ENCODE data around the gene LSM4.
"Not testable (repeated sequence)": the region's sequence is repeated elsewhere in the genome, so short reads cannot be mapped to it uniquely, and the experiment has no call there.

The LSM4 gene

DNA sequence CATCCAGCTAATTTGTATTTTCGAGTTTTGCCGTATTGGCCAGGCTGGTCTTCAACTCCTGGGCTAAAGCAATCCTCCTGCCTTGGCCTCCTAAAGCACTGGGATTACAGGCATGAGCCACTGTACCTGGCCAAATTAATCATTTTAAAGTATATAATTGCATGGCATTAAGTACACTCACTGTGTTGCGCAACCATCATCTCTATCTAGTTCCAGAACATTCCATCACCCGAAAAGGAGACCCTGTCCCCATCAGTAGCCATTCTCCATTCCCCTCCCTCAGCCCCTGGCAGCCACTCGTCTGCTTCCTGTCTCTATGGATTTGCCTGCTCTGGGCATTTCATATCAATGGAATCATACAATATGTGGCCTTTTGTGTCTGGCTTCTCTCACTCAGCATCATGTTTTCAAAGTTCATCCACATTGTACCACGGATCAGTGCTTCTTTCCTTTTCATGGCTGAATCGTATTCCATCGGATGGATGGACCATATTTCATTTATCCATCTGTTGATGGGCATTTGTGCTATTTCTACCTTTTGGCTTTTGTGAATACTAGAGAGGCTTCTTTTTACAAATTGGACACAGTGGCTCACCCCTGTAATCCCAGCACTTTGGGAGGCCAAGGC, 30.6 kb upstream of the LSM4 start:
- Histone ChIP-seq H3K9me3 (ENCODE audit: control insufficient read depth, low read depth, low read length) (no peaks in the 10 kb centered on the region), H3K4me3 (ENCODE audit: low read length) (no peak overlapping the region), H3K4me1 (ENCODE audit: control insufficient read depth, low read depth, low read length) (no peaks in the 10 kb centered on the region), H3K27ac (ENCODE audit: low read length) (no peak overlapping the region), H3K36me3 (ENCODE audit: control insufficient read depth, low read depth, low read length) (peaks cover 13% of the 10 kb centered on the region), H3K27me3 (ENCODE audit: control insufficient read depth, insufficient read depth, low read length) (no peaks in the 10 kb centered on the region), H3K9ac (ENCODE audit: low read length) (no peak overlapping the region)

DNA sequence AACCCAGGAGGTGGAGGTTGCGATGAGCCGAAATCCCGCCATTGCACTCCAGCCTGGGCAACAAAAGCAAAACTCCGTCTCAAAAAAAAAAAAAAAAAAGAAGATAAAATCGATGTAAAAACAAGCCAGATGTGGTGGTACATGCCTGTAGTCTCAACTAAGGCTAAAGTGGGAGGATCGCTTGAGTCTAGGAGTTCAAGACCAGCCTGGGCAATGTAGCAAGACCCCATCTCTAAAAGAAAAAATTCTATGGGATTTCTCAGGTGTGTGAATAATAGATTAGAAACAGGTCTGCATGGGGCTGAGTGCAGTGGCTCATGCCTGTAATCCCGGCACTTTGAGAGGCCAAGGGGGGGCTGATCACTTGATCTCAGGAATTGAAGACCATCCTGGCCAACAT, 28.7 kb upstream of the LSM4 start:
- no peaks in the 10 kb centered on the region for H3K9me3 ChIP-seq (ENCODE audit: control insufficient read depth, low read depth, low read length)
- no peak overlapping the region for H3K9ac ChIP-seq (ENCODE audit: low read length)
- H3K27ac ChIP-seq (ENCODE audit: low read length), result no peak overlapping the region
- H3K27me3 ChIP-seq (ENCODE audit: control insufficient read depth, insufficient read depth, low read length), result no peaks in the 10 kb centered on the region
- H3K36me3 ChIP-seq (ENCODE audit: control insufficient read depth, low read depth, low read length), result peaks cover 5% of the 10 kb centered on the region
- H3K4me1 ChIP-seq (ENCODE audit: control insufficient read depth, low read depth, low read length), result no peaks in the 10 kb centered on the region
- no peak overlapping the region for H3K4me3 ChIP-seq (ENCODE audit: low read length)

DNA sequence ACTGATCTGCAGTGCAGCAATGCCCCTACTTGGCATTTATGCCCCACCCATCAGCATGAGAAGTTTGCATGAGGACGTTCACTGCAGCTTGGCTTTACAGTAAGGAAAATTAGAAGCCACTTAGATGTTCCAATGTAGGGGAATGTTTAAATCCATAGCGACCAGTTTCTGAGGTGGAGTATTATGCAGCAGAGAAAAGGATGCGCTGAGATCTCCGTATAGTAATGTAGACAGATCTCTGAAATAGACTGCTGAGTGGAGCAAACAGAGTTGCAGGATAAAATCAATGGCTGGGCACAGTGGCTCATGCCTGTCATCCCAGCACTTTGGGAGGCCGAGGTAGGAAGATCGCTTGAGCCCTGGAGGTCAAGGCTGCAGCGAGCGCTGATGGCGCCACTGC, 27.6 kb upstream of the LSM4 start:
- Histone ChIP-seq H3K27me3 (ENCODE audit: control insufficient read depth, insufficient read depth, low read length) (no peaks in the 10 kb centered on the region), H3K9ac (ENCODE audit: low read length) (no peak overlapping the region), H3K9me3 (ENCODE audit: control insufficient read depth, low read depth, low read length) (no peaks in the 10 kb centered on the region), H3K36me3 (ENCODE audit: control insufficient read depth, low read depth, low read length) (no peaks in the 10 kb centered on the region), H3K27ac (ENCODE audit: low read length) (no peak overlapping the region), H3K4me3 (ENCODE audit: low read length) (no peak overlapping the region), H3K4me1 (ENCODE audit: control insufficient read depth, low read depth, low read length) (peaks cover 5% of the 10 kb centered on the region)

DNA sequence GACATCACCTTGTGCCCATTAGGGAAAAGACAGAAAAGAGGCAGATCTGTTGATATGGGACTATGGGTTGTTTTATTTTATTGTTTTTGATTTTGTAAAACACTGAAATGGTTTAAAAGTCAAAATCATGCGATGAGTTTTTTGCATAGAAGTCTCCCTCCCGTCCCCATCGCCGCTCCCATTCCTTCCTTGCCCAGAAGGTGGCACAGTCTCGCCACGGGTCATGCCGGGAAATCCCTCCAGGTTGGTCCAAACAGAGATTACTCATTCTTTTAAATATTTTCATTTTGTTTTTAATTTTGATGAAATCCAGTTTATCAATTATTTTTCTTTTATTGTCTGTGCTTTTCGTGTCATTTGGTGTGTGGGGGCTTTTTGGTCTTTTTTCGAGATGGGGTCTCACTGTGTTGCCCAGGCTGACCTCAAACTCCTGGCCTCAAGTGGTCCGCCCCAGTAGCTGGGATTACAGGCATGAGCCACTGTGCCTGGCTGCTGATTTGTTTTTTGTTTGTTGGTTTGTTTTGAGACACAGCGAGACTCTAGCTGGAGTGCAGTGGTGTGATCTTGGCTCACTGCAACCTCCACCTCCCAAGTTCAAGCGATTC, 26.8 kb upstream of the LSM4 start:
- Histone ChIP-seq H3K27me3 (ENCODE audit: control insufficient read depth, insufficient read depth, low read length) (no peaks in the 10 kb centered on the region), H3K4me3 (ENCODE audit: low read length) (no peak overlapping the region), H3K4me1 (ENCODE audit: control insufficient read depth, low read depth, low read length) (peaks cover 9% of the 10 kb centered on the region), H3K9me3 (ENCODE audit: control insufficient read depth, low read depth, low read length) (no peaks in the 10 kb centered on the region), H3K9ac (ENCODE audit: low read length) (no peak overlapping the region), H3K36me3 (ENCODE audit: control insufficient read depth, low read depth, low read length) (no peaks in the 10 kb centered on the region), H3K27ac (ENCODE audit: low read length) (no peak overlapping the region)

DNA sequence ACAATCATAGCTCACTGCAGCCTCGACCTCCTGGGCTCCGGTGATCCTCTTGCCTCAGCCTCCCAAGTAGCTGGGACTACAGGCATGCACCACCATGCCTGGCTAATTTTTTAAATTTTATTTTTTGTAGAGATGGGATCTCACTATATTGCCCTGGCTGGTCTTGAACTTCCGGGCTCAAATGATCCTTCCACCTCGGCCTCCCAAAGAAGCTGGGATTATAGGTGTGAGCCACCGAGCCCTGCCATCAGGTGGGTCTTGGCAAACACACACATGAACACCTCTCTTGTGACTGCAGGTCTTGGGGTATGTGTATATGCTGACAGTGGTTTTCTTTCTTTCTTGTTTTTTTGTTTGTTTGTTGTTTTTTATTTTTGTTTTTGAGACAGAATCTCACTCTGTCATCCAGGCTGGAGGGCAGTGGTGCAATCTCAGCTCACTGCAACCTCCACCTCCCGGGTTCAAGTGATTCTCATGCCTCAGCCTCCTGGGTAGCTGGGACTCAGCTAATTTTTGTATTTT, 26.0 kb upstream of the LSM4 start:
- H3K36me3 ChIP-seq (ENCODE audit: control insufficient read depth, low read depth, low read length); H3K27me3 ChIP-seq (ENCODE audit: control insufficient read depth, insufficient read depth, low read length); H3K9me3 ChIP-seq (ENCODE audit: control insufficient read depth, low read depth, low read length); H3K9ac ChIP-seq (ENCODE audit: low read length); H3K4me3 ChIP-seq (ENCODE audit: low read length); H3K27ac ChIP-seq (ENCODE audit: low read length): not testable (repeated sequence)
- peaks cover 17% of the 10 kb centered on the region for H3K4me1 ChIP-seq (ENCODE audit: control insufficient read depth, low read depth, low read length)

DNA sequence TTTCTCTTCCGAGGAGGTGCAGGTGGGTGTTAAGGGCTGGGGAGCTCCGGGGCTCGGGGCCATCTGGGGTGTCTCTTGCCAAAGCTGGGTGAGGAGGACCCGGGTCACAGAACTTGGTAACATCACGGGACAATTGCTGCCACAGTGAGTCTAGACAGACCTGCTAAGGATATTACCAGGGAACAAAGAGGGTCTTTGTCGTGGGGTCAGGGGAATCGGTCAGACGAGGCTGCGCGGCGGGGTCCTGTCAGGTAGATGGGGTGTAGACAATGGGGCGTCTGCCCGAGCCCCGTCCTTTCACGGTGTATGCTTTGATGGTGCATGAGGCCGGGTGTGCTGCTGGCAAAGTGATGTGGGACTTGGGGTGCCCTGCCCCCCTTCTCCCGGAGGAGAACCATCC, 25.3 kb upstream of the LSM4 start:
- Histone ChIP-seq H3K4me1 (ENCODE audit: control insufficient read depth, low read depth, low read length) (peaks cover 17% of the 10 kb centered on the region), H3K4me3 (ENCODE audit: low read length) (no peak overlapping the region), H3K27ac (ENCODE audit: low read length) (no peak overlapping the region), H3K36me3 (ENCODE audit: control insufficient read depth, low read depth, low read length) (no peaks in the 10 kb centered on the region), H3K27me3 (ENCODE audit: control insufficient read depth, insufficient read depth, low read length) (no peaks in the 10 kb centered on the region), H3K9ac (ENCODE audit: low read length) (no peak overlapping the region), H3K9me3 (ENCODE audit: control insufficient read depth, low read depth, low read length) (no peaks in the 10 kb centered on the region)

DNA sequence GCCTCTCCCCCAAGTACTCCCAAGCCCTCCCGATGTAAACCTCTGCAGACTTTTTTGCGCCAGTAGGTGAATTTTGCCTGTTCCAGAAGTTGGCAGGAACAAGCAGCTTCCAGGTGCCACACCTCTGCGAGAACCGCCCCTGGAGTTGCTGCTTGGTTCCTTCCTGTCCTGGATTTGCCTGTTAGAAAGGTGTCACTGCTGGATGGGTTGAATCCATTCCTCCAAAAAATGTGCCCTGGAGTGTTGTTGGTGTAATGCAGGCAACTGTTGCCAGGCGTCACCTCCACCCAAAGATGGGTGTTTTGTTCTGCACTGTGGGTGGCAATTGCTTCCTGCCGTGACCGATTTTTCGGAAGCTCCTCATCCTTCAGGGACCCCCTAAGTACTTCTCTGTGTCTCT, 23.2 kb upstream of the LSM4 start:
- H3K27me3 ChIP-seq (ENCODE audit: control insufficient read depth, insufficient read depth, low read length), result no peaks in the 10 kb centered on the region
- no peaks in the 10 kb centered on the region for H3K36me3 ChIP-seq (ENCODE audit: control insufficient read depth, low read depth, low read length)
- no peaks in the 10 kb centered on the region for H3K9me3 ChIP-seq (ENCODE audit: control insufficient read depth, low read depth, low read length)
- H3K27ac ChIP-seq (ENCODE audit: low read length), result no peak overlapping the region
- H3K4me1 ChIP-seq (ENCODE audit: control insufficient read depth, low read depth, low read length), result peaks cover 22% of the 10 kb centered on the region
- no peak overlapping the region for H3K9ac ChIP-seq (ENCODE audit: low read length)
- no peak overlapping the region for H3K4me3 ChIP-seq (ENCODE audit: low read length)

DNA sequence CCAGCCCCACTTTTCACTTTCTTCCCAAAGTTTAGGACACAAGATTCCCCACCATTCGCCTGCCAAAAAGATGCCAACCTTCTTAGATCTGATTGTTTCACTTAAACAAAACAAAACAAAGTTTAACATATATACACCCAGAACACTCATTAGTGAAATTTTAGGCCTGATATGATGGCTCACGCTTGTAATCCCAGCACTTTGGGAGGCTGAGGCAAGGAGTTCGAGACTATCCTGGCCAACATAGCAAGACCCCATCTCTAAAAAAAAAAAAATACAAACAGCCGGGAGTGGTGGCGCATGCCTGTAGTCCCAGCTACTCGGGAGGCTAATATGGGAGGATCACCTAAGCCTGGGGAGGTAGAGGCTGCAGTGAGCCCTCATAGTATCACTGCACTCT, 22.4 kb upstream of the LSM4 start:
- Histone ChIP-seq H3K4me3 (ENCODE audit: low read length) (no peak overlapping the region), H3K36me3 (ENCODE audit: control insufficient read depth, low read depth, low read length) (no peaks in the 10 kb centered on the region), H3K27ac (ENCODE audit: low read length) (no peak overlapping the region), H3K9me3 (ENCODE audit: control insufficient read depth, low read depth, low read length) (no peaks in the 10 kb centered on the region), H3K9ac (ENCODE audit: low read length) (no peak overlapping the region), H3K27me3 (ENCODE audit: control insufficient read depth, insufficient read depth, low read length) (no peaks in the 10 kb centered on the region), H3K4me1 (ENCODE audit: control insufficient read depth, low read depth, low read length) (peaks cover 22% of the 10 kb centered on the region)

DNA sequence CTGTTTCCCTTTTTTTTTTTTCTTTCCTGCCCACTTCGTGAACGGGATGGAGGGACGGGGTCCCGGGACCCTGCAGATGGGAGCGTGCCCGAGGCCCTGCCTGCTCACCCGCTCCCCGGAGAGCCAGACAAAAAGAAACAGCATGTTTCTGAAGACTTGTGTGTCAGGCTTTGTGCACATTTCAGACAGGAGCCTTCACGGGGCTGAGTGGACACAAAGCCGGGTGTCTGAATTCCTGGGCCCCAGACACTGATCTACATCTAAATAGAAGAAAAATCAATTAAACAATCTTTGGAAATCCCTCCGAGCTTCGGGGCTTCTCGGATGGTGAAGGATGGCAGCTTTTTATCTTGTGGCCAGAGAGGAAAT, 21.7 kb upstream of the LSM4 start:
- no peak overlapping the region for H3K9ac ChIP-seq (ENCODE audit: low read length)
- peaks cover 22% of the 10 kb centered on the region for H3K4me1 ChIP-seq (ENCODE audit: control insufficient read depth, low read depth, low read length)
- H3K36me3 ChIP-seq (ENCODE audit: control insufficient read depth, low read depth, low read length), result no peaks in the 10 kb centered on the region
- H3K9me3 ChIP-seq (ENCODE audit: control insufficient read depth, low read depth, low read length), result no peaks in the 10 kb centered on the region
- no peaks in the 10 kb centered on the region for H3K27me3 ChIP-seq (ENCODE audit: control insufficient read depth, insufficient read depth, low read length)
- H3K4me3 ChIP-seq (ENCODE audit: low read length), result peak overlapping the region; percentile 6
- H3K27ac ChIP-seq (ENCODE audit: low read length), result peak overlapping the region; percentile 44

DNA sequence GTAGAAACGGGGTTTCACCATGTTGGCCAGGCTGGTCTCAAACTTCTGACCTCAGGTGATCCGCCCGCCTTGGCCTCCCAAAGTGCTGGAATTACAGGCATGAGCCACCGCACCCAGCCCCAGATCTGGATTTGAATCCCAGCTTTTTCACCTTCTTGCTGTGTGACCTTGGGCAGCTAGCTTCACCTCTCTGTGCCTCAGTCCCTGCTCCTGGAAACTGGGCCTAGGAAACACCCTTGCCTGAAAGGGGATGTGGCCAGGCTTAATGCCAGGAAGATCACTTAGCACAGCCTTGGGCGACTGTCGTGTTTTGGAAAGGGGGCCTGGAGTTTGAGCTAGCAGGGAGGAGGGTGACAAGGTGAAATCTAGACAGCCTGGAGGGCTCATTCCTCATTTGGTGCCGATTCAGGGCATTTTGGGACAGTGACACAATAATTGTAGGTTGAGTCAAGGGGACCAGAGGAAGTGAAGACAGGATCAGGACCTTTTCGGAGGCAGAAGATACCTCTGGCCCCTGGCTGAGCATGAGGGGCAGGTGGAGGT, 19.3 kb upstream of the LSM4 start:
- H3K9ac ChIP-seq (ENCODE audit: low read length), result no peak overlapping the region
- H3K4me3 ChIP-seq (ENCODE audit: low read length), result no peak overlapping the region
- H3K36me3 ChIP-seq (ENCODE audit: control insufficient read depth, low read depth, low read length), result no peaks in the 10 kb centered on the region
- no peak overlapping the region for H3K27ac ChIP-seq (ENCODE audit: low read length)
- H3K9me3 ChIP-seq (ENCODE audit: control insufficient read depth, low read depth, low read length), result no peaks in the 10 kb centered on the region
- H3K27me3 ChIP-seq (ENCODE audit: control insufficient read depth, insufficient read depth, low read length), result no peaks in the 10 kb centered on the region
- H3K4me1 ChIP-seq (ENCODE audit: control insufficient read depth, low read depth, low read length), result peaks cover 22% of the 10 kb centered on the region

DNA sequence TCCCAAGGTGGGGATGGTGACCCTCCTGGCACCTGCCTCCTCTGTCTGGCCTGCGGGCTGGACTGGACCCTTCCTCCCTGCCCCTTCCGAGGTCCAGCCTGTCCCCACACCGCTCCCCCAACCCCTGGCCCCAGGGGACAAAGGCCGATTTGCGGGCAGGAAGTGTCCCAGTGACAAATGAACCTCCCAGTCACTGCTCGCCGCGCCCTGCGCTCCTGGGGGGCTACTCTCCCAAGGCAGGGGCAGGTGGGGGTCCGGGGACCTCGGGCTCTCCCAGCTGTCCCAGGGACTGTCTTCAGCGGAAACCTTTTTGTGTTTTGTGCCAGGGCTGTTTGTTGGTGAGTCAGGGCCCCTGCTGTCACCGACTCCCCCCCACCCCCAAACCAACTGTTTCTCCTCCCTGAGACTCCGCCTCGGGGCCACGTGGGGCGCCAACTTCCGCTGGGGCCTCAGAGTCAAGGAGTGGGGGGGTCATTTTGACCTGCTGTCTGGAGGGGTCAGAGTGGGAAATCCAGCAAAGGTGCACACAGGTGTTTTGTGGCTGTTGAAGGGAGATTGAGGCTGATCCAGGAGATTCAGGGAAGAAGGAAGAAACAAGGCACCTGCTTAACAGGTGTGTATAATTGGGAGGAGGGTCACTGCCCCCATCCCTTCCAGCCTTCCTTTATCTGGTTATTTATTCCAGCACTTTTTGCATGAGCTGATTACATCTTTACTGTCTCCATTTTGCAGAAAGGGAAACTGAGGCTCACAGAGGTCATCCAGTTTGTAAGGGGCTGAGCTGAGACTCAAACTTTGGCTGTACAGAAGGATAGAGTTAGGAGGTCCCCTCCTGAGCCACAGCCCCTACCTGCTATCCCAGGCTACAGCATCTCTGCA, 18.4 kb upstream of the LSM4 start:
- H3K36me3 ChIP-seq (ENCODE audit: control insufficient read depth, low read depth, low read length), result no peaks in the 10 kb centered on the region
- peaks cover 22% of the 10 kb centered on the region for H3K4me1 ChIP-seq (ENCODE audit: control insufficient read depth, low read depth, low read length)
- H3K9ac ChIP-seq (ENCODE audit: low read length), result peak overlapping the region; percentile 62
- H3K27me3 ChIP-seq (ENCODE audit: control insufficient read depth, insufficient read depth, low read length), result no peaks in the 10 kb centered on the region
- no peaks in the 10 kb centered on the region for H3K9me3 ChIP-seq (ENCODE audit: control insufficient read depth, low read depth, low read length)
- peak overlapping the region; percentile 79 for H3K4me3 ChIP-seq (ENCODE audit: low read length)
- no peak overlapping the region for H3K27ac ChIP-seq (ENCODE audit: low read length)

All from iPS-18a (cell line).